IPS-18a (cell line): ENCODE data around the gene HLA-DRA.
A peak's percentile ranks its signal among the peaks of the same experiment; 100 is the strongest.

Source experiments
- H3K27ac ChIP-seq: one replicate; pipeline ENCODE4 v1.5.1; 2013; ENCODE audit warnings: low read length
- H3K27me3 ChIP-seq: one replicate; pipeline ENCODE4 v1.6.1; 2013; ENCODE audit warnings: mild to moderate bottlenecking, low read length; ENCODE audit not compliant: control insufficient read depth, insufficient read depth
- H3K36me3 ChIP-seq: one replicate; pipeline ENCODE4 v1.6.1; 2013; ENCODE audit warnings: low read depth, low read length; ENCODE audit not compliant: control insufficient read depth
- H3K4me1 ChIP-seq: one replicate; pipeline ENCODE4 v1.6.1; 2013; ENCODE audit warnings: low read depth, low read length; ENCODE audit not compliant: control insufficient read depth
- H3K4me3 ChIP-seq: one replicate; pipeline ENCODE4 v1.5.1; 2013; ENCODE audit warnings: low read length
- H3K9ac ChIP-seq: one replicate; pipeline ENCODE4 v1.6.1; 2013; ENCODE audit warnings: mild to moderate bottlenecking, low read length, moderate library complexity
- H3K9me3 ChIP-seq: one replicate; pipeline ENCODE4 v1.6.1; 2013; ENCODE audit warnings: low read depth, low read length; ENCODE audit not compliant: control insufficient read depth

The HLA-DRA gene

DNA sequence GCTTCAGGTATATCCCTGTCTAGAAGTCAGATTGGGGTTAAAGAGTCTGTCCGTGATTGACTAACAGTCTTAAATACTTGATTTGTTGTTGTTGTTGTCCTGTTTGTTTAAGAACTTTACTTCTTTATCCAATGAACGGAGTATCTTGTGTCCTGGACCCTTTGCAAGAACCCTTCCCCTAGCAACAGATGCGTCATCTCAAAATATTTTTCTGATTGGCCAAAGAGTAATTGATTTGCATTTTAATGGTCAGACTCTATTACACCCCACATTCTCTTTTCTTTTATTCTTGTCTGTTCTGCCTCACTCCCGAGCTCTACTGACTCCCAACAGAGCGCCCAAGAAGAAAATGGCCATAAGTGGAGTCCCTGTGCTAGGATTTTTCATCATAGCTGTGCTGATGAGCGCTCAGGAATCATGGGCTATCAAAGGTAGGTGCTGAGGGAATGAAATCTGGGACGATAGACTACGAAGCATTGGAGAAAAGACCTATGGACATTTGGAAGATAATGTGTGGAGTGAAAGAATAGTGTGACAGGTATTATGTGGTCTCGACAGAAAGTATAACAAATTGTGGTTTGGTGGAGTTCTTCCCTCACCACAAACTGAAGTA is at the start of gene HLA-DRA:
Gene HLA-DRA (plus strand): TSS at position 286 of the 613 bp plus-strand sequence. CDS start 64 bp downstream, at position 350.
- Histone ChIP-seq H3K27ac (no peak within 1 kb of the TSS), H3K9ac (no peak within 1 kb of the TSS), H3K4me1 (no peaks in the 10 kb centered on the region), H3K36me3 (no peaks in the 10 kb centered on the region), H3K27me3 (no peaks in the 10 kb centered on the region), H3K4me3 (peak within 1 kb of the TSS; percentile 41), H3K9me3 (no peaks in the 10 kb centered on the region)

DNA sequence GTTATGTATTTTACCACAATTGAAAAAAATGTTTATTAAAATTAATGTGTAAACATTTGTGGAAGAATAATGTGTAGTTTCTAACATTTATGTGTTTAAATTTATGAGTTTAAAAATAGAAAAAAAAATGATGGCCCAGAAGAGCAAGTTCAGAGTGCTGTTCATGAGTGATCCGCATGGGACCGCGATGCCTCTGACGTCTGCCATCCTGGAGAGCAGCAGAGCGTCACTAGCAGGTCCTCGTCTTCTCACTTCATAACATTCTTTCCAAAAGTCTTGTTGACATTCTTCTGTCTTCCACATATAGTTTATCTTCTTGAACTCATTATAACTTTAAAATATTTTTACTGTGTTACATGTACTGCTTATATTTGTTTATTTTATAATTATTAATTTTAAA is 48.2 kb upstream of the HLA-DRA start:
- H3K36me3 ChIP-seq, result no peaks in the 10 kb centered on the region
- no peaks in the 10 kb centered on the region for H3K9me3 ChIP-seq
- no peak overlapping the region for H3K9ac ChIP-seq
- H3K27me3 ChIP-seq, result no peaks in the 10 kb centered on the region
- H3K27ac ChIP-seq, result no peak overlapping the region
- no peaks in the 10 kb centered on the region for H3K4me1 ChIP-seq
- H3K4me3 ChIP-seq, result no peak overlapping the region

DNA sequence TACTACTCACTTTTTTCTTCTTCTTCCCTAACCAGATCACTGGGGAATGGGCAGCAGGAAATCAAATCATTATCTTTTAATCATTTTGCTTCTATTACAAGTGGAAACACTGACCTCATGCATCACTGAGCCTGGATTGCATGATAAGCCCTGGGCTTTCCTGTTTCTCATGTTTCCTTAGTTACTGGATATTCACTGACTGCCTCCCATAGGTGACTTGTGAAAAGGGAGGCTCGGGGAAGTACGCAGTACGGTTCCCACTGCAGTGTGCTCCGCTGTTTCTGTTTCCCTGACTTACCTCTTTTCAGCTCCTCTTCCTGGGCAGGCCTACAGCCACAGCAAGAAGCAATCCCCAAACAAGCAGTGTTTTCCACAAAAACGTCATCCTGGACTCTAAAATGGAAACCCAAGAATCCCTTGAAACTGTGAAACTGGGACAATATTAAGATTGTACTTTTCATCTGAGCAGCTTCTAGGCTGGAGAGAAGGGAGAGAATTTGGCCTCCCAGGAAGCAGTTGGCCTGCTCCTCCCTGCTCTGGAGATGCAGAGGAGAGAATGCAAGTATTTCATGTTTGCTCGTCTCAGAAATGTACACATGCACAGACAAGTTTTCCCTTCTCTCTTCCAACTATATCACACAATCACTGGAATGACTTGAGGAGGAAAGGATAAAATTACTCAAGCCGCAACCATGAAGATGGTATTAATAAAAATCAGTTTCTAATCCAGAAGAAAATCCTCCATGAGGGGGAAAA is 45.8 kb upstream of the HLA-DRA start:
- Histone ChIP-seq H3K4me1 (no peaks in the 10 kb centered on the region), H3K36me3 (no peaks in the 10 kb centered on the region), H3K27ac (no peak overlapping the region), H3K27me3 (no peaks in the 10 kb centered on the region), H3K4me3 (no peak overlapping the region), H3K9ac (no peak overlapping the region), H3K9me3 (no peaks in the 10 kb centered on the region)

- Histone ChIP-seq H3K4me3 (no peak overlapping the region), H3K27me3 (no peaks in the 10 kb centered on the region), H3K27ac (no peak overlapping the region), H3K36me3 (no peaks in the 10 kb centered on the region), H3K4me1 (no peaks in the 10 kb centered on the region), H3K9me3 (no peaks in the 10 kb centered on the region), H3K9ac (no peak overlapping the region)
Measured at GRCh38 chr6:32396028-32396427, 43.7 kb upstream of the HLA-DRA start.

GRCh38 chr6:32397252-32397920 is 42.3 kb upstream of the HLA-DRA start:
- H3K9ac ChIP-seq, result no peak overlapping the region
- H3K27ac ChIP-seq, result no peak overlapping the region
- no peaks in the 10 kb centered on the region for H3K9me3 ChIP-seq
- no peaks in the 10 kb centered on the region for H3K36me3 ChIP-seq
- H3K4me1 ChIP-seq, result no peaks in the 10 kb centered on the region
- no peak overlapping the region for H3K4me3 ChIP-seq
- H3K27me3 ChIP-seq, result no peaks in the 10 kb centered on the region

DNA sequence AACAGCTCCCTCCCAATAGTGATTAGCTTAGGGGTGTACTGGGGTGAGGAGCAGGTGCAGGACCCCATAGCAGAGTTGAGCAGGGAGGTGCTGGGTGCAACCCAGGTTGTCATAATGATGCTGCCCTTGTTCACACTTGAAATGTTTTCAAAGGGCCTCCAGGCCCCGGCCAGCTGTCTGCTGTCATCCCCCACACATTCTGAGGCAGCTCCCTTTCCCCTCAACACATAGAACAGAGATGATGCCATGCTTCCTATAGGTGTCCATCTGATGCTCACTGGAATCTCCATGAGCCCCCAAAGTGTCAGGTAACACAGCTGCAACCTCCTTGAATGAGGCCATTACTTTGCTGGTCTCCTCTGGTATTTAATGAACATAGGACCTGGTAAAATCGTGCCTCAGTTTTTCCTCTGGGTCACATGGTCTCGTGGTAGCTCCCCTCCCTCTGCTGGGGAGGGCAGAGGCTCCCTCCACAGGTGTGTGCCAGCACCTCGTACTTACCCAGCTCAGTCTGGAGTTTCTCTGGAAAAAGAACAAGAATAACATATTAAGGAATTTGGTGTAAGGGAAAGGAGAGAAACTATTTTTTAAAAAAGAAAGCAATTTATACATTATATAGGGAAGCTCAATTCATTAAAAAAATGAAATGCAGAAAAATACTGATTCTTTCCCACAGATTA is 38.3 kb upstream of the HLA-DRA start:
- Histone ChIP-seq H3K9me3 (no peaks in the 10 kb centered on the region), H3K4me1 (no peaks in the 10 kb centered on the region), H3K4me3 (no peak overlapping the region), H3K27me3 (no peaks in the 10 kb centered on the region), H3K9ac (no peak overlapping the region), H3K36me3 (no peaks in the 10 kb centered on the region), H3K27ac (no peak overlapping the region)

GRCh38 chr6:32402812-32403211 is 36.9 kb upstream of the HLA-DRA start:
- Histone ChIP-seq H3K9me3 (no peaks in the 10 kb centered on the region), H3K9ac (no peak overlapping the region), H3K27ac (no peak overlapping the region), H3K4me1 (no peaks in the 10 kb centered on the region), H3K27me3 (no peaks in the 10 kb centered on the region), H3K36me3 (no peaks in the 10 kb centered on the region), H3K4me3 (no peak overlapping the region)

DNA sequence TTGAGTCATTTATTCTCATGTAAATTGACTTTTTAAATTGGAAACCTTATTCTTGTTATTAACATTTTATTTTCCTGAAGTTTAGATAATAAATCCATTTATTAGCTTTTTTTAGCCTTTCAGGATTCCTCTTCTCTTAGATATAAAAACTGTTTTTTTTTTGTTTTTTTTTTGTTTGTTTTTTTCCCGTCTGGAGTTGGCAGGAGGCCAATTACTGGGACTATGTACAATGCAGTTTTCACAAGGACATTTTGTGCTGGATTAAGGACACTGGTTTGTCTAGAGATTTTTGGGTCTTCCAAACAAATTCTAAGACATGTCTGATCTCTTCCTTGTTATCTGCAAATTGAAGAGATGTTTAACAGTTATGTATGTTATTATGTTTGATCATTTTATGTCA is 34.0 kb upstream of the HLA-DRA start:
- Histone ChIP-seq H3K27me3 (no peaks in the 10 kb centered on the region), H3K4me1 (no peaks in the 10 kb centered on the region), H3K4me3 (no peak overlapping the region)

GRCh38 chr6:32406197-32406596 is 33.5 kb upstream of the HLA-DRA start:
- Histone ChIP-seq H3K36me3 (no peaks in the 10 kb centered on the region), H3K4me3 (no peak overlapping the region), H3K27ac (no peak overlapping the region), H3K4me1 (no peaks in the 10 kb centered on the region), H3K9ac (no peak overlapping the region), H3K9me3 (no peaks in the 10 kb centered on the region), H3K27me3 (no peaks in the 10 kb centered on the region)

More for the DNA sequence above, 34.0 kb upstream of the HLA-DRA start:
- Histone ChIP-seq H3K9ac (no peak overlapping the region), H3K36me3 (no peaks in the 10 kb centered on the region), H3K9me3 (no peaks in the 10 kb centered on the region), H3K27ac (no peak overlapping the region)

- Histone ChIP-seq H3K9ac (no peak within 1 kb of the TSS), H3K27ac (no peak within 1 kb of the TSS), H3K9me3 (no peaks in the 10 kb centered on the region), H3K4me1 (no peaks in the 10 kb centered on the region), H3K4me3 (no peak within 1 kb of the TSS), H3K36me3 (no peaks in the 10 kb centered on the region), H3K27me3 (no peaks in the 10 kb centered on the region)
Measured at GRCh38 chr6:32406857-32407256, 32.8 kb upstream of the HLA-DRA start, which contains the start of gene BTNL2. BTNL2 (minus strand) TSS chr6:32407181; CDS start chr6:32407123, 58 bp downstream.

GRCh38 chr6:32410906-32411305 is 28.8 kb upstream of the HLA-DRA start:
- no peak overlapping the region for H3K27ac ChIP-seq
- no peak overlapping the region for H3K4me3 ChIP-seq
- no peaks in the 10 kb centered on the region for H3K9me3 ChIP-seq
- peaks cover 16% of the 10 kb centered on the region for H3K27me3 ChIP-seq
- H3K4me1 ChIP-seq, result no peaks in the 10 kb centered on the region
- no peaks in the 10 kb centered on the region for H3K36me3 ChIP-seq
- no peak overlapping the region for H3K9ac ChIP-seq
